ENCODE data around the gene CCDC97. TPM values are rescaled to one million over a fixed set of nuclear protein-coding genes. Genes with fewer than 3 reads are reported as not detected.

CCDC97 gene
- total and polyA plus RNA-seq, 2 donors, result 10.8 to 15.4 TPM

DNA sequence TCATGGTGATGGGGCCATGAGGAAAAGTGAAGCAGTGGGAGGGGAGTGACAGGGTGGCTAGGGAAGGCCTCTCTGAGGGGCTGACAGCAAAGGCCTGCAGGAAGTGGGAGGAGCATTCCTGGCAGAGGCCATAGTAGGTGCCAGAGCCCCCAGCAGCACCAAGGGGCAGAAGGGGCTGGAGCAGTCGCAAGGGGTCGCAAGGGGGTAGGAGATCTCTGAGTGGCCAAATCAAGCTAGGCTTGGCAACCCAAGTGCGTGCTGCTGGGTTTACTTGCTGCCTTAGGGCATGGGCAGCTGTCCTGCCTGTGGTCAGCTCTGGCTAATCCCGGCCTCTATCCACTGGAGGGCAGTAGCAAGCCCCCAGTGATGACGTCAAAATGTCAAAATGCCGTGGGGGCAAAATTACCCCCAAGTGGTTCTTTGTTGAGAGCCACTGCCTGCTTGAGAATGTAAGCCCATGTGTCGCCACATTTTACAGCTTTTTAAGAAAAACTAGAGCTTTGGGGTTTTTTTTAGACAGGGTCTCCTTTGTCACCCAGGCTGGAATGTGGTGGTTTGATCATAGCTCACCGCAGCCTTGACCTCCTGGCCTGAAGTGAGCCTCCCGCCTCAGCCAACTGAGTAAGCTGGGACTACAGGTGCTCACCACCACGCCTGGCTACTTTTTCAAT is 11.8 kb downstream of the CCDC97 start:
- 86% methylated on average over 10 of the region's 10 CpGs for WGBS
- Histone ChIP-seq H3K4me3 (ENCODE audit: low read length in 2 of 2) (no peak overlapping the region), H3K9me3 (ENCODE audit: control insufficient read depth in 2 of 2, insufficient read depth in 1 of 2, low read length in 1 of 2) (no peaks in the 10 kb centered on the region), H3K27me3 (ENCODE audit: control insufficient read depth in 2 of 2, insufficient read depth in 1 of 2, low read length in 1 of 2) (no peaks in the 10 kb centered on the region), H3K27ac (ENCODE audit: low read depth in 1 of 2, low read length in 1 of 2) (no peak overlapping the region), H3K36me3 (ENCODE audit: control insufficient read depth in 2 of 2, insufficient read depth in 2 of 2, low read length in 1 of 2) (peaks cover 74 to 81% of the 10 kb centered on the region in 2 donors), H3K4me1 (ENCODE audit: control insufficient read depth in 2 of 2, insufficient read depth in 2 of 2, low read length in 2 of 2) (peaks cover 0 to 35% of the 10 kb centered on the region in 2 donors)
- no peak for DNase-seq (ENCODE audit: low read depth in 6 of 9, low spot score in 9 of 9)

DNA sequence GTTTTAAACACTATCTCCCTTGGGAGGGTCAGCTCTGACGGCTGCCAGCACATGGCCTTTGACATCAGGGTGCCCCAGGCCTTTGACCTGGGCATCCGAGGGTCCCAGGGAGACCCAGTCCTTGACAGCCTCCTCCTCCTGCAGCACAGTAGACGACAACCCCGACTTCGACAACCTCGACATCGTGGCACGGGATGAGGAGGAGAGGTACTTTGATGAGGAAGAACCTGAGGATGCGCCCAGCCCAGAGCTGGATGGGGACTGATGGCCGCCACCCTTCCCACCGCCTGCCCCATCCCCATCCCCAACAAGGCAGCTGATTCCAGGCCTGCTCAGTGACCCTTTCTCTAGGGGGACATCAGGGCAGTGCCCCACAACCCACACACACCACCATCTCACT is 12.5 kb downstream of the CCDC97 start:
- H3K27ac ChIP-seq (ENCODE audit: low read depth in 1 of 2, low read length in 1 of 2), result no peak overlapping the region
- no peak for DNase-seq (ENCODE audit: low read depth in 6 of 9, low spot score in 9 of 9)
- H3K4me3 ChIP-seq (ENCODE audit: low read length in 2 of 2), result no peak overlapping the region
- no peaks in the 10 kb centered on the region for H3K9me3 ChIP-seq (ENCODE audit: control insufficient read depth in 2 of 2, insufficient read depth in 1 of 2, low read length in 1 of 2)
- H3K4me1 ChIP-seq (ENCODE audit: control insufficient read depth in 2 of 2, insufficient read depth in 2 of 2, low read length in 2 of 2), result peaks cover 5 to 42% of the 10 kb centered on the region in 2 donors
- no peaks in the 10 kb centered on the region for H3K27me3 ChIP-seq (ENCODE audit: control insufficient read depth in 2 of 2, insufficient read depth in 1 of 2, low read length in 1 of 2)
- 97% methylated on average over 11 of the region's 11 CpGs for WGBS
- peaks cover 67 to 73% of the 10 kb centered on the region in 2 donors for H3K36me3 ChIP-seq (ENCODE audit: control insufficient read depth in 2 of 2, insufficient read depth in 2 of 2, low read length in 1 of 2)

DNA sequence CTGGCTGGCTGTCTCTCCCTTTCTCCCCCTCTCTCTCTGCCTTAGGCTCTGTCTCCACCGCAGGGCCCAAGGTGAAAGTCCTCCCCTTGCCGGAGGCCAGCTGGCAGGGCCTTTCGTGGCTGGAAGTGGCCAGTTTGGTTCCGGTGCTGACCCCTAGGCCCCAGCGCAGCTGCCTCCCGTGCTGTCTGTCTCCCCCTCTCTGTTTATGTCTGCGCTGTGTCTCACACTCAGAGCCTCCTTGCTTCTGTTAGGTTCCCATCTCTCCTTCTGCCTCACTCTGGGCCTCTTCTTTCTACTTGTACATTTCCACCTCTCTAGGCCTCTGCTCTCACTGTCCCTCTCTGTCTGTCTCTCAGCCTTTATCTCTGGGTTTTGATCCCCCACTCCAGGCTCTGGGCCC is 13.1 kb downstream of the CCDC97 start:
- Histone ChIP-seq H3K4me3 (ENCODE audit: low read length in 2 of 2) (no peak overlapping the region), H3K27me3 (ENCODE audit: control insufficient read depth in 2 of 2, insufficient read depth in 1 of 2, low read length in 1 of 2) (no peaks in the 10 kb centered on the region), H3K36me3 (ENCODE audit: control insufficient read depth in 2 of 2, insufficient read depth in 2 of 2, low read length in 1 of 2) (peaks cover 63 to 72% of the 10 kb centered on the region in 2 donors), H3K4me1 (ENCODE audit: control insufficient read depth in 2 of 2, insufficient read depth in 2 of 2, low read length in 2 of 2) (peaks cover 11 to 48% of the 10 kb centered on the region in 2 donors), H3K9me3 (ENCODE audit: control insufficient read depth in 2 of 2, insufficient read depth in 1 of 2, low read length in 1 of 2) (no peaks in the 10 kb centered on the region), H3K27ac (ENCODE audit: low read depth in 1 of 2, low read length in 1 of 2) (peak overlapping the region in 1 of 2 donors; percentile 64)
- WGBS, result 85% methylated on average over 7 of the region's 7 CpGs
- no peak for DNase-seq (ENCODE audit: low read depth in 6 of 9, low spot score in 9 of 9)

DNA sequence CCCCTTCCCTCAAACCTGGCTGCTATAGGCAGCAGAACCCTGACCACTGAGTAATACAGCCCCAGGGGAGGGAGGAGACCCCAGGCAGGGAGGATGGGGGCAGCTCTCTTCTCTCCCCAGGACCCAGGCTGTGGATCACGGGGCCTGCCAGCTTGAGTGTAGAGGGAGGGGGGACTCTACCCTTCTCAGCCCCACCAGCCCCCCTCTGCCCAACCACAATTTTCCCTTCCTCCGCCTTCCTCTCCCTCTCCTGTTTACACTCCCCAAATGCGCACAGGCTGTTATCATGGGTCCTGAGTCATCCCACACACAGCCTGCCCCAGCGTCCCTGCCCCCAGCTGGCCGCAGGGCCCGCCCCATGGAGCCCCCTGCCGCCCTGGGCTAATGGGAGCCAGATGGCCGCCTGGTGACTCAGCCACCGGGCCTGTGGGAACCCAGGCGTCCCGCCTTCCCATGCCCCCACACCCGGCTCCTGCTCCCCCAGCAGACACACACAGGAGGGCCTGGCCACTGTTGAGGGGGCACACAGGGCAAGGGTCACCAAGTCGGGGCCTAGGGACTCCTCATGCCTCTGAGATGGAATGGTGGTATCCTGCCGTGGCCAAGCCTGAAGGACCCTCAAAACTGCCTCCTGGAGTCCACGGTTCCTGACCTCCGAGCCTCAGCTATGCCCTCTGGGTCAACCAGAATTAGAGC is 13.6 kb downstream of the CCDC97 start:
- Histone ChIP-seq H3K36me3 (ENCODE audit: control insufficient read depth in 2 of 2, insufficient read depth in 2 of 2, low read length in 1 of 2) (peaks cover 64 to 70% of the 10 kb centered on the region in 2 donors), H3K27ac (ENCODE audit: low read depth in 1 of 2, low read length in 1 of 2) (peak overlapping the region in 1 of 2 donors; percentile 64), H3K4me3 (ENCODE audit: low read length in 2 of 2) (no peak overlapping the region), H3K9me3 (ENCODE audit: control insufficient read depth in 2 of 2, insufficient read depth in 1 of 2, low read length in 1 of 2) (no peaks in the 10 kb centered on the region), H3K4me1 (ENCODE audit: control insufficient read depth in 2 of 2, insufficient read depth in 2 of 2, low read length in 2 of 2) (peaks cover 16 to 53% of the 10 kb centered on the region in 2 donors), H3K27me3 (ENCODE audit: control insufficient read depth in 2 of 2, insufficient read depth in 1 of 2, low read length in 1 of 2) (no peaks in the 10 kb centered on the region)
- no peak for DNase-seq (ENCODE audit: low read depth in 6 of 9, low spot score in 9 of 9)
- WGBS, result 47% methylated on average over 16 of the region's 16 CpGs

DNA sequence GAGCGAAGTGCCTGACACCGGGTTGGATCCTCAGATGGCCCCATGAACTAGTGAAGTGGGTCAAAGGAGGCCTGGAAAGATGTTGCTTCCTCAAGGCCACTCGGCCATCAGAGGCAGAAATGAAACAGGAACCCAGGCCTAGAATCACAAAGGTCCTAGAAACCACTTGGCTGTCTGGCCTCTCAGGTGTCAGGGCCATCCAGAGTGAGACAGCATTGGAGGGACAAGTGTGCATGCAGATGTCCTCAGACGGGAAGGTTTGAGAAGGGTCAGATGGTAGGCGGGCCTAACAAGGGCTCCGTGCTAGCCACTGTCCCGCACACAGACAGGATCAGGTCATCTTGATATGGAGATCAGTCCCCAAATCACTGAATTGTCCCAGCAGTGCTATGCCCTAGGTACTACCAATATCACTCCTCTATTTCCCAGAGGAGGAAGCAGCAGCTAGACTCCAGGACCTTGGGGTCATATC is 14.3 kb downstream of the CCDC97 start:
- no peak for DNase-seq (ENCODE audit: low read depth in 6 of 9, low spot score in 9 of 9)
- Histone ChIP-seq H3K4me3 (ENCODE audit: low read length in 2 of 2) (no peak overlapping the region), H3K4me1 (ENCODE audit: control insufficient read depth in 2 of 2, insufficient read depth in 2 of 2, low read length in 2 of 2) (peaks cover 16 to 56% of the 10 kb centered on the region in 2 donors), H3K36me3 (ENCODE audit: control insufficient read depth in 2 of 2, insufficient read depth in 2 of 2, low read length in 1 of 2) (peaks cover 63 to 67% of the 10 kb centered on the region in 2 donors), H3K27ac (ENCODE audit: low read depth in 1 of 2, low read length in 1 of 2) (peak overlapping the region in 1 of 2 donors; percentile 50), H3K27me3 (ENCODE audit: control insufficient read depth in 2 of 2, insufficient read depth in 1 of 2, low read length in 1 of 2) (no peaks in the 10 kb centered on the region), H3K9me3 (ENCODE audit: control insufficient read depth in 2 of 2, insufficient read depth in 1 of 2, low read length in 1 of 2) (no peaks in the 10 kb centered on the region)
- WGBS, result 88% methylated on average over 7 of the region's 7 CpGs

DNA sequence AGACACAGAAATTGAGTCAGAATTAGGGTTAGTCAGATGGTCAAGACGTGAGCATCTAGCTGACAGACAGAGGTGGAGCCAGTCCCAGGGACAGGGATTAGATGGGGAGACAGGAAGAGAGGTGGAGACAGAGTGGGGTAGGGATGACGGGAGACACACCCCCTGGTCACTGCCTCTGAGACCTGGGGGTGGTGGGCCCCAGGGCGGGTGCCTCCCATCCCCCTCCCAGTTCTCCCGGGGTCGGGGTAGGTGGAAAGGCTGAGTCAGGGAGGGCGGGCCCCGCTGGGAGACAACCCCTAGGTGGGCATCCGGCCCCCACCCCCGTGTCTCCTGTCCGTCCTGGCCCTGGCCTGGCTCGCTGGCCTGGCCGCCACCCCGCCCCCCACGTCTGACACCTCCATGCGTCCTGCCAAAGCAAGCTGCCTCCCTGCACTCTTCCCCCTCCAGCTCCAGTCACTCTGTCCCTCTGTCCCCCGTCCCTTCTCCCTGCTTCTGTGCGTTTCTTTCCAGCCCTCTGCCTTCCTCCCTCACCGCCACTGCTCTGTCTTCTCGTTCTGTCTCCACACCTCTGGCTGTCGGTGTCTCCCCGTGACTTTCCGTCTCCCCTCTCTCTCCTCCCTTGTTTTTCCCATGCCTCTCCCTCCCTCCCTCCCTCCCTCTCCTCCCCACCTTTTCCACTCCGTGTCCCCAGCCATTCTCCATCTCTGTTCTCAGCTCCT is 15.1 kb downstream of the CCDC97 start:
- Histone ChIP-seq H3K9me3 (ENCODE audit: control insufficient read depth in 2 of 2, insufficient read depth in 1 of 2, low read length in 1 of 2) (no peaks in the 10 kb centered on the region), H3K36me3 (ENCODE audit: control insufficient read depth in 2 of 2, insufficient read depth in 2 of 2, low read length in 1 of 2) (peaks cover 58 to 59% of the 10 kb centered on the region in 2 donors), H3K4me3 (ENCODE audit: low read length in 2 of 2) (no peak overlapping the region), H3K4me1 (ENCODE audit: control insufficient read depth in 2 of 2, insufficient read depth in 2 of 2, low read length in 2 of 2) (peaks cover 16 to 56% of the 10 kb centered on the region in 2 donors), H3K27me3 (ENCODE audit: control insufficient read depth in 2 of 2, insufficient read depth in 1 of 2, low read length in 1 of 2) (no peaks in the 10 kb centered on the region), H3K27ac (ENCODE audit: low read depth in 1 of 2, low read length in 1 of 2) (no peak overlapping the region)
- 59% methylated on average over 23 of the region's 23 CpGs for WGBS
- no peak for DNase-seq (ENCODE audit: low read depth in 6 of 9, low spot score in 9 of 9)

DNA sequence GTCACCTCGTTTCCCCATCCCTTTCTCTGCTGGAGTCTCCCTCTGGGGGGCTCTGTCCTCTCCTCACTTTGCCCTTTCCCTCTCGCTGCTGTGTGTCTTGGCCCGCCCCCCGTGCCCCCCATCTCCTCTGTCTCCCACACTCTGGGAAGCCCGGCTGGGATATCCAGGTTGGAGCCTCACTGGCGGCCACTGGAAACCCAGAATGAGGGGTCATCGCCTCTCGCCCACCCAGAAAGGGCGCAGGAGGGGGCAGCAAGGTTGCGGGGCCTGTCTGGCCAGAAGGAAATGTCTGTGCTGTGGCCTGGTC is 15.6 kb downstream of the CCDC97 start:
- no peak for DNase-seq (ENCODE audit: low read depth in 6 of 9, low spot score in 9 of 9)
- 71% methylated on average over 10 of the region's 10 CpGs for WGBS
- Histone ChIP-seq H3K9me3 (ENCODE audit: control insufficient read depth in 2 of 2, insufficient read depth in 1 of 2, low read length in 1 of 2) (no peaks in the 10 kb centered on the region), H3K27me3 (ENCODE audit: control insufficient read depth in 2 of 2, insufficient read depth in 1 of 2, low read length in 1 of 2) (no peaks in the 10 kb centered on the region), H3K27ac (ENCODE audit: low read depth in 1 of 2, low read length in 1 of 2) (no peak overlapping the region), H3K36me3 (ENCODE audit: control insufficient read depth in 2 of 2, insufficient read depth in 2 of 2, low read length in 1 of 2) (peaks cover 57% of the 10 kb centered on the region in 2 donors), H3K4me3 (ENCODE audit: low read length in 2 of 2) (no peak overlapping the region), H3K4me1 (ENCODE audit: control insufficient read depth in 2 of 2, insufficient read depth in 2 of 2, low read length in 2 of 2) (peaks cover 16 to 56% of the 10 kb centered on the region in 2 donors)

DNA sequence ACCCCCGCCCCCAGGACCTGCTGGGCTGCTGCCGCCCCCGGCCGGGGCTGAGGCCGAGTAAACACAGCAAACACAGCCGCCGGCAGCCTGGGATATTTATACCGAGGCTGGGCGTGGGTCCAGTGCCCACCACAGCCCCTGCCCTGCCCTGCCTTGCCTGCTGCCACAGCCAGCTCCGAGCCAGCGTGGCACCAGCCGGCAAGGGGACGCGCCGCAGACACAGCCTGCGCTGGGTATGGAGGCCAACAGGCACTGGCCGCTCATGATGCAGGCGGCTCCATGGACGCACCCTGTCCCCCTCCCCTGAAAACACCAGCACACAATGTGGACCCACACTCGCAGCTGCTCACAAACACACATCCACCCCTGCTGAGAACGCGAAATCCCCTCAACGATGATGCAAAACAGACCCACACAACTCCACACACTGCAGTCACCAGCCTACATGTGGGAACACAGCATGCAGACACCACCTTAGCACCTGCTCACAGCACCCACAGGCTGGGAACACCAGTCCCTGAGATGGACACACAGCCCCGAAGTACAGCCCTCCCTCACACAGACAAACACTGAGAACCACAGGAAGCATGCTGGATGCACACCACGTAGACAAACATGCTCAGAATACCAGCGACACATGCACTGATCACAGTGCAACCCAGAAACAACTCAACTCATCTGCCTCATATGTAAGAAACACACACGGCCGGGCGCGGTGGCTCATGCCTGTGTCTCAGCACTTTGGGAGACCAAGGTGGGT is 16.2 kb downstream of the CCDC97 start:
- 66% methylated on average over 30 of the region's 30 CpGs for WGBS
- no peaks in the 10 kb centered on the region for H3K27me3 ChIP-seq (ENCODE audit: control insufficient read depth in 2 of 2, insufficient read depth in 1 of 2, low read length in 1 of 2)
- peaks cover 16 to 56% of the 10 kb centered on the region in 2 donors for H3K4me1 ChIP-seq (ENCODE audit: control insufficient read depth in 2 of 2, insufficient read depth in 2 of 2, low read length in 2 of 2)
- H3K36me3 ChIP-seq (ENCODE audit: control insufficient read depth in 2 of 2, insufficient read depth in 2 of 2, low read length in 1 of 2), result peaks cover 52 to 57% of the 10 kb centered on the region in 2 donors
- peak in 1 of 9 donors; percentile 29 for DNase-seq (ENCODE audit: low read depth in 6 of 9, low spot score in 9 of 9)
- no peak overlapping the region for H3K27ac ChIP-seq (ENCODE audit: low read depth in 1 of 2, low read length in 1 of 2)
- H3K9me3 ChIP-seq (ENCODE audit: control insufficient read depth in 2 of 2, insufficient read depth in 1 of 2, low read length in 1 of 2), result no peaks in the 10 kb centered on the region
- H3K4me3 ChIP-seq (ENCODE audit: low read length in 2 of 2), result no peak overlapping the region

Measured in thymus (tissue), 11 donors.